Spleen (tissue), 7 donors: ENCODE data around the gene ACOX3.
"Not testable (repeated sequence)": the region's sequence is repeated elsewhere in the genome, so short reads cannot be mapped to it uniquely, and the experiment has no call there.

Experiments used
- CTCF ChIP-seq, 11 experiments: fragments of 200-600 bp in 7 of 11; fragments of 450-650 bp in 4 of 11; sonication (generic) in 4 of 11; IDR thresholded peaks in 8 of 11; conservative IDR thresholded peaks in 3 of 11; 1 replicate in 7 of 11; 2 replicates in 4 of 11; pipeline versions ENCODE4 v1.4.0 to v1.8.0; 2016 to 2021; ENCODE audit warnings: antibody characterized with exemption in 11 of 11, inconsistent platforms in 4 of 11, mild to moderate bottlenecking in 1 of 11
- POLR2A ChIP-seq, 3 donors: fragments of 450-650 bp; IDR thresholded peaks; one replicate each; pipeline ENCODE4 v1.5.1; 2017; ENCODE audit warnings: antibody characterized with exemption in 3 of 3, mild to moderate bottlenecking in 1 of 3
- donor health status: DM: no; HTN: no; CAD: no; lungs with moderate emphysema.
- donor health status: DM: no; HTN: no; CAD: no.
- donor health status: DM: no; HTN: no; CAD: no.

- not testable (repeated sequence) for TF ChIP-seq CTCF (IDR thresholded peaks at IDR 0.05 in 8 of 11, conservative IDR thresholded peaks at IDR 0.05 in 3 of 11); POLR2A (IDR thresholded peaks at IDR 0.05)
These were observed 20.4 kb downstream of the ACOX3 start for GRCh38 chr4:8420151-8420550.
